WTC11 (cell line): Measurements from ENCODE around the gene LIN9. TPM values are rescaled to one million over a fixed set of nuclear protein-coding genes. Genes with fewer than 3 reads are reported as not detected.

Source experiments
- ATAC-seq: fragments of 200-7000 bp; cut with Tn5 transposase; 2 replicates; pipeline ENCODE4 v1.10.0; 2021; ENCODE audit warnings: mild to moderate bottlenecking, moderate library complexity
- CTCF ChIA-PET: fragments of 300-600 bp; sonication (Branson Sonifier 250); formaldehyde crosslinking; loops from one replicate; lab custom pipeline; 2021; ENCODE audit warnings: antibody characterized with exemption; lab: Charles Lee
- POLR2A ChIA-PET: fragments of 350-600 bp; sonication (Branson Sonifier 250); formaldehyde crosslinking; loops from one replicate; lab custom pipeline; 2021; ENCODE audit warnings: antibody characterized with exemption; lab: Charles Lee
- DNase-seq: peaks from one replicate; pipeline ENCODE4 v3.0.0; 2021; ENCODE audit warnings: low spot score
- H3K27ac Mint-ChIP-seq: 2 replicates; pipeline ENCODE4 v1.8.0; 2021; ENCODE audit warnings: mixed read lengths
- H3K27me3 Mint-ChIP-seq: 2 replicates; pipeline ENCODE4 v1.8.0; 2021; ENCODE audit warnings: low read depth, mild to moderate bottlenecking, moderate library complexity, mixed read lengths
- H3K36me3 Mint-ChIP-seq: 2 replicates; pipeline ENCODE4 v1.8.0; 2021; ENCODE audit warnings: mixed read lengths
- H3K4me1 Mint-ChIP-seq: 2 replicates; pipeline ENCODE4 v1.8.0; 2022; ENCODE audit warnings: mixed read lengths
- H3K4me3 Mint-ChIP-seq: 2 replicates; pipeline ENCODE4 v1.8.0; 2021; ENCODE audit warnings: mild to moderate bottlenecking, moderate library complexity, mixed read lengths
- H3K9me3 Mint-ChIP-seq: 2 replicates; pipeline ENCODE4 v1.8.0; 2021; ENCODE audit warnings: mixed read lengths
- ARID4B ChIP-seq: sonication (generic); formaldehyde crosslinking; IDR thresholded peaks from 2 replicates; pipeline ENCODE4 v1.8.0; 2023; ENCODE audit warnings: missing genetic modification reagents, mild to moderate bottlenecking, borderline replicate concordance
- ATF2 ChIP-seq: sonication (generic); formaldehyde crosslinking; IDR thresholded peaks from 2 replicates; pipeline ENCODE4 v1.8.1; 2022; ENCODE audit warnings: low read depth, missing genetic modification reagents, borderline replicate concordance
- CBFB ChIP-seq: sonication (generic); formaldehyde crosslinking; IDR thresholded peaks from 2 replicates; pipeline ENCODE4 v1.8.1; 2022; ENCODE audit warnings: mild to moderate bottlenecking, low read depth, missing genetic modification reagents
- E2F1 ChIP-seq: sonication (generic); formaldehyde crosslinking; IDR thresholded peaks from 2 replicates; pipeline ENCODE4 v1.8.0; 2022; ENCODE audit warnings: mild to moderate bottlenecking, missing genetic modification reagents
- ETV6 ChIP-seq: sonication (generic); formaldehyde crosslinking; IDR thresholded peaks from 2 replicates; pipeline ENCODE4 v1.8.1; 2022; ENCODE audit warnings: mild to moderate bottlenecking, missing genetic modification reagents
- FOXJ3 ChIP-seq: sonication (generic); formaldehyde crosslinking; IDR thresholded peaks from 2 replicates; pipeline ENCODE4 v1.9.0; 2021; ENCODE audit warnings: missing genetic modification reagents, mild to moderate bottlenecking, borderline replicate concordance
- FOXK1 ChIP-seq: sonication (generic); formaldehyde crosslinking; IDR thresholded peaks from 2 replicates; pipeline ENCODE4 v1.8.0; 2022; ENCODE audit warnings: mild to moderate bottlenecking, moderate library complexity, missing genetic modification reagents
- GRHL2 ChIP-seq: fragments of 250-450 bp; sonication (Bioruptor Pico); IDR thresholded peaks from 2 replicates; pipeline ENCODE4 v1.8.0; 2022; ENCODE audit warnings: mild to moderate bottlenecking, moderate library complexity; ENCODE audit not compliant: insufficient replicate concordance, severe bottlenecking
- MLX ChIP-seq: sonication (generic); formaldehyde crosslinking; IDR thresholded peaks from 2 replicates; pipeline ENCODE4 v1.8.1; 2023; ENCODE audit warnings: mild to moderate bottlenecking, missing genetic modification reagents, moderate library complexity
- NR1H2 ChIP-seq: sonication (generic); formaldehyde crosslinking; IDR thresholded peaks from 2 replicates; pipeline ENCODE4 v1.9.0; 2021; ENCODE audit warnings: mild to moderate bottlenecking, moderate library complexity, missing genetic modification reagents
- PRDM15 ChIP-seq: sonication (generic); formaldehyde crosslinking; IDR thresholded peaks from 2 replicates; pipeline ENCODE4 v1.8.0; 2022; ENCODE audit warnings: missing genetic modification reagents
- SMAD3 ChIP-seq: sonication (generic); formaldehyde crosslinking; IDR thresholded peaks from 2 replicates; pipeline ENCODE4 v1.8.0; 2022; ENCODE audit warnings: missing genetic modification reagents, mild to moderate bottlenecking, borderline replicate concordance
- SP1 ChIP-seq: sonication (generic); formaldehyde crosslinking; conservative IDR thresholded peaks from 2 replicates; pipeline ENCODE4 v1.8.1; 2022; ENCODE audit warnings: missing genetic modification reagents
- TCF7 ChIP-seq: sonication (generic); formaldehyde crosslinking; IDR thresholded peaks from 2 replicates; pipeline ENCODE4 v1.8.0; 2022; ENCODE audit warnings: mild to moderate bottlenecking, low read depth, missing genetic modification reagents, moderate library complexity
- TEAD1 ChIP-seq: sonication (generic); formaldehyde crosslinking; IDR thresholded peaks from 2 replicates; pipeline ENCODE4 v1.8.0; 2022; ENCODE audit warnings: mild to moderate bottlenecking, missing genetic modification reagents
- ZNF232 ChIP-seq: sonication (generic); formaldehyde crosslinking; IDR thresholded peaks from 2 replicates; pipeline ENCODE4 v1.8.0; 2022; ENCODE audit warnings: mild to moderate bottlenecking, missing genetic modification reagents
- ZNF281 ChIP-seq: sonication (generic); formaldehyde crosslinking; IDR thresholded peaks from 2 replicates; pipeline ENCODE4 v1.8.0; 2023; ENCODE audit warnings: mild to moderate bottlenecking, missing genetic modification reagents
- ZNF416 ChIP-seq: fragments of 250-450 bp; sonication (Bioruptor Pico); IDR thresholded peaks from 2 replicates; pipeline ENCODE4 v1.9.0; 2021; ENCODE audit warnings: mild to moderate bottlenecking, inconsistent platforms
- total RNA-seq: library from RNA; stranded (reverse); gene quantifications from 3 replicates; pipeline ENCODE4 v1.2.3, GENCODE V29; 2021

The LIN9 gene
- total RNA-seq, 1 experiment from 2014 or later: 15.7 TPM

- Mint-ChIP-seq H3K27ac (peak overlapping the region; percentile 84), H3K36me3 (no peaks in the 10 kb centered on the region; the same call in 1 of the 2 replicates), H3K4me3 (no peak overlapping the region), H3K27me3 (no peaks in the 10 kb centered on the region), H3K4me1 (peaks cover 39% of the 10 kb centered on the region), H3K9me3 (no peaks in the 10 kb centered on the region)
- ATAC-seq (peak; percentile 54), DNase-seq (no peak)
- ChIA-PET CTCF (interaction anchor here (1.0 to 1.4 kb wide), 3 partner anchors 29 to 179 kb away, joined by 3 to 5 read pairs (median 4); no protein-coding TSS in a partner anchor), POLR2A (no interaction called here)
- no peak for TF ChIP-seq PRDM15 (CRISPR knock-in tag)
- no peak for TF ChIP-seq NR1H2
- no peak for TF ChIP-seq TCF7 (CRISPR knock-in tag)
- no peak for TF ChIP-seq TEAD1 (CRISPR knock-in tag)
- TF ChIP-seq ZNF281 (CRISPR knock-in tag): no peak
Measured at GRCh38 chr1:226304291-226304955, 4.5 kb downstream of the LIN9 start.

GRCh38 chr1:226302731-226303130, 6.2 kb downstream of the LIN9 start:
- Mint-ChIP-seq H3K36me3 (peaks cover 11% of the 10 kb centered on the region), H3K4me3 (no peak overlapping the region), H3K9me3 (no peaks in the 10 kb centered on the region), H3K27ac (no peak overlapping the region), H3K4me1 (peaks cover 37% of the 10 kb centered on the region), H3K27me3 (no peaks in the 10 kb centered on the region)
- DNase-seq (no peak), ATAC-seq (no peak)
- CTCF ChIA-PET: interaction anchor here (0.6 kb wide), 1 partner anchor 159 kb away, joined by 3 read pairs; no protein-coding TSS in a partner anchor
- POLR2A ChIA-PET: interaction anchor here (0.6 kb wide), 1 partner anchor 489 kb away, joined by 3 read pairs; no protein-coding TSS in a partner anchor
- TF ChIP-seq CBFB (CRISPR knock-in tag) (no peak), ATF2 (CRISPR knock-in tag) (no peak), GRHL2 (CRISPR knock-in tag) (no peak), ZNF232 (CRISPR knock-in tag) (no peak), E2F1 (CRISPR knock-in tag) (no peak), FOXK1 (no peak), FOXJ3 (CRISPR knock-in tag) (no peak), SP1 (no peak), ARID4B (CRISPR knock-in tag) (no peak), ETV6 (no peak), SMAD3 (CRISPR knock-in tag) (no peak), ZNF416 (CRISPR knock-in tag) (no peak), MLX (no peak)
